ENCODE data around the gene ATP13A3.

The ATP13A3 gene

DNA sequence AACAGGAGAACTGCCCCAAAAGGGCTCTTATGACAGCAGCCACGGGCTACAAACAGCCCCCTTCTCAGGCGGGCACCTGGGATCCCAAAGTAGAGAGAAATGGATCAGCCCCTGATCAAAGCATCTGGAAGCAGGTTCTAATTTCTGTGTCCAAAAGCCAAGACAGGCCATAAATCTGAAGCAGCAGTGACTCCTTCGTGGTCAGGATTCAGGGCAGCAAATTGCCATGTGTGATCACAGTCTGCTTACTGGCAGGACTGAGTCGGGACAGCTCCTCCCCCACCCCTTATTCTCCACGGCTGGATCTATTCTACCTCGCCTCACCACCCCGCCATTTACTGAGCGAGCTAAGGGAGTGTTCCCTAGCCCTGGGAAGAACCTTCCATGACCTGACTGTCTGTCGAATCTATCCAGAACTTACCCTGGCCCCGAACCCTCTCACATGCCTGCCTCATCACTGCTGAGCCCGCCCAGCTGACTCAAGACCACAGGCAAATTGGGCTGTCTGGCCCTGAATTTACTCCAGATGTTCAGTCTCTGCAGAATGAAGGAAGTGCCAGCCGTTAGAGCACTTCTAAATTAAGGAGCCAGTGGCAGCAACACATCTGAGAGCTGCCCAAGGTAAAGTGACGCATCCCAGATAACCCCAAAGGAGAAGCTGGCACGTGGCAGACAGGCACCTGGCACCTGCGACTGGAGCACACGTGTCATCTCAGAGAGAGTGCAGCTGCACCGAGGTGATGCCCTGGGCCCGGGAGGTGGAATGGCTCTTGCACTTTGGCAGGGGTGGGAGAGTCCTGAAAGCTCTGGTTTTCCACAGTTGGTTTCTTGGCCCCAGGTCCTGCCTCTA, 118.6 kb downstream of the ATP13A3 start:
- no peak for DNase-seq

DNA sequence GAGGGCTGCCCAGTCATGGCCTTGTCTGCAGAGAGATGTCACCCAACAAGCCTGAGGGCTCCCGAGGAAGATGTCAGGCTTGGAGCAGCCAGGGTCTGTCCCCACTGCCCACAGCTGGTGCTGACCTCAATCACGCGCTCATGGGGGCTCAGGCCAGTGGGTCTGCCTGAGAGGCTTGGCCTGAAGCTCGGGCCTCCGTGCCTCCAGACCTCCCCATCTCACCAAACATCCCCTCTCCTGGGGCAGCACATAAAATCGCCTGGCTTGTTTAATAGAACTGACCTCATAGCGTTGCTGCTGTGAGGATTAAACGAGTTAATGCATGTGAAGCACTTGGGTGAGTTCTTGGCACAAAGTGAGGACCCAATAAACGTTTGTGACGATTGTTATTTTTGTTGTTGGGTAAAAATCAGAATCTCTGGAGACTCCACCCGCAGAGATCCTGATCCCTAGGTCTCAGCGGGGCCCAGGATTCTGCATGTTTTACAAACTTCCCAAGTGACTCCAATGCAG, 120.8 kb downstream of the ATP13A3 start:
- no peak for DNase-seq

DNA sequence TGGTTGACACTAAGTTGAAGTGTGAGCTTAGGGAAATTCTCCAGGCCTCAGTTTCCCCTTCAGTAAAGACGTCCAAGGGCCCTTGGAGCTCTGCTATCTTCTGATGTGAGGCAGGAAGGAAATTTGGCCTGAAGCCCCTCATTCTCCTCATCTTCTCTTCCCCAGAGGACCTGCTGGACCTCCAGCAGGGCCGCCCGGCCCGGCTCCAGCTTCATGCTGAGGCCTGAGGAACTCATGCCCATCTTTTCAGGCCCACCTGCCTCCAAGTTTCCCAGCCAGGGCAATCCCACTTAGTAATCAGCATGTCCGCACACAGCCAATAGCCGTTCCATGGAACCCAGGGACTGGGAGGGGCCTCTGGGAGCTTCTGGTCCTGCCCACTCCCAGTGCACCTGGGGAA, 121.3 kb downstream of the ATP13A3 start:
- DNase-seq: no peak

DNA sequence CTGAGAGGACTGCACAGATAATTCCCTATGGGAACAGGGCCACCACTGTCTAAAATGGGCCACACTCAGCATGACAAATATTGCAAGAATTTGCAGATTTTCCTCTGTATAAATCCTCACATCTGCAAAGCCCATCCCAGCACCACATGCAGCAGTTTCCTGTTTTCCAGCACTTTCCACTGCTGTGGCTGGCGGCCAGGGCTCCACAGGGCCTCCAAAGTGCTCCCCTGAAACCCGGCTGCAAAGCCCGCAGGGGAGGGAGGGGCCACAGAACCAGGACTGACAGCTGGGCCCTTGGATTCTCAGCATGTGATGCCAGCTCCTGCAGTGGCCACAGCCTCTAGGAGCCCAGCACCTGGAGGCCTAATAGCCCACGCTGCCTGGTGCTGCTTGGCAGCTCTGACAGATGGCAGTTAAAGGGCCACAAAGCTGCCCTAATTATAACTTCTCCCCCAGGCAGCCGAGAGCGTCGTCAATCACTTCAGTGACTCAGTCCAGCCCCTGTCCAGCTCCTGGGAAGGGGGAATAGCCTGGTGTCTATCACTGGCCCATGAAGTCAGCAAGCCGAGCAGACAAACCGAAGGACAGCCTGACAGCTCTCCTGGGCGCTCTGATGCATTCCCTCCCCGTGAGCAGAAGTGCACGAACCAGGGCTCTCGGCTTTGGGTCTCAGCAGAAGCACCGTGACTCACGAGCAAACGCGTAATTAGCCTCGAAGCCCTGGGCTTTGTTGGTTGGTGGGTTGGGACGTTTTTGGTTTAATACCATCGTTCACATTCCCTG, 122.0 kb downstream of the ATP13A3 start:
- DNase-seq: no peak

DNA sequence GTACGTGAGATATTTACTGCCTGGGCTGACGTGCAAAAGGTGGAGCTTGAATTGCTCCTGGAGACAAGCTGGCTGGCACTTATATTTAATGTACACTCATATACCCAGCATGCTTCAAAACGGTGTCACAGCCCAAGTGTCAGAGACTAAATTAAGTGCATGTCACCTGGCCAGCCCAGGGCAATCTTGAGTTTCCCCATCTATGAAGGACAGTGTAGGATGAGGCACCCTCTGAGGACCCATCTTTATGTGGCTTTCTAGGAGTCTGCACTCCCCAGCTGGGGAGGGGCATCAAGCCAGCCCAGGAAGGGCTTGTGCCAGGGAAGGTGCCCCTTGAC, 122.5 kb downstream of the ATP13A3 start:
- no peak for DNase-seq

DNA sequence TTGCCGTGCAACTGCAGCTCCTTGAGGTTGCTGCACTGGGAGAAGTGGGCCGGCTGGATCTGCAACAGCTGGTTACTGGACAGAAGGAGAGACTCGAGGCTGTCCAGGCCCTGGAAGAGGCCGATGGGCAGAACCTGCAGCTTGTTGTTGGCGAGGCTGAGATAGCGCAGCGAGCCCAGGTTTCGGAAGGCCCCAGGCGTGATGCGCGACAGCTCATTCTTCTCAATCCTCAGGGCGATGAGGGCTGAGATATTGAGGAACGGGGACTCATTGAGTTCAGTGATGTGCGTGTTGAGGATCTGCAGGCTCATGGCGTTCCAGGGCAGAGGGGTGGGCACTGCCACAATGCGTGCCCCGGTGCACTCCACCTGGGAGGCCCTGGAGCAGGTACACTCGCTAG, 126.2 kb downstream of the ATP13A3 start:
- no peak for DNase-seq

DNA sequence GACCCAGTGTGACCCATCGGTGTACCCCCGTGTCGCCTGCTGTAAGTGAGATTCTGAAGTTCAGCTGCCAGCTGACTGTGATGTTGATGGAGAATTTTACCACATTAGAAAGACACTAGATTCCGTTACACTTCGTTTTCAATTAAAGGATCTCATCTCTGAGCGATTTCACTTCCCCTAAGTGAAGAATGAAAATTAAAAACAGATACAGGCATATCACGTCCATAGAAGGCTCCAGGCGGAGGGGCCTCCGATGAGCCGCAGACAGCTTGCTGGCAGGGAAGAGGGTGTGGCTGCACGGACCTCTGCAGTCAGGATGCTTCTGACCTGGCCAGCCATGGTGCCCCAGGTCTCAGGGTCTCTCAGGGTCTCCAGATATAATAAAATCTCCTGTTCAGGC, 129.1 kb downstream of the ATP13A3 start:
- DNase-seq: no peak

DNA sequence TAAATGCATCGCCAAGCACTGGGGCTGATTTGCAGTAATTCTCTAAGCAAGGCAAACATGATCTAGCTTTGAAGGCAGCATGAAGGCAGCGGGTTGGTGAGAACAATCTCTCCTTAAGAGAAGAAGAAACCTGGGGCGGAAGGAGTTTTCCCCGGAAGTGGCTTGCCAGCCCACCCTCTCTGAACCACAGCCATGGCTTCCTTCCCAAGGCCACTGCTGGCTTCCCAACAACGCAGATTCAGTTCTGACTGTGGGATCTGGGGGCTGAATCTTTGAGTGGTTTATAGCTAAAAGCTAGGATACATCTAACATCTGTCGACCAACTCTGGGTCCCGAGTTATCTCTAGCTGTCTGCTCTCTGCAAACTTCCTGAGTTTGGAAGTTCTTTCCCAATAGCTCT, 131.4 kb downstream of the ATP13A3 start:
- no peak for DNase-seq

DNA sequence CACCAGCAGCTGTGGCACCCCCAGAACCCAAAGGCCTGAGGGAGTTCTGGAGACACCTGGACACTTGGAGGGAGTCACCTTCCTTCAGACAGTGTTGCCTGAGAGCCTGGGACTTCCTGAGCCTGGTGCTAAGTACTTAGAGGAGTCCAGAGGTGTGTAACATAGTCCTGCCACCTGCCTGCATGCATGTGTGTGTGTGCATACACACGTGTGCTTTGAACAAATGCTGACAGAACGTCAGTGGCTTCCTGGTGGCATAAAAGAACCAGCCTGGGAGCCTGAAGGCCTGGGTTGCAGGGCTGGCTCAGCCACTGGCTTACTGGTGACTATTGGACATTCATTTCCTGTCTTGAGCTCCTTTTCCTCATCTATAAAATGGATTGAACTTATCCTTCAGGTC, 132.5 kb downstream of the ATP13A3 start:
- DNase-seq: no peak
